GM18519 (cell line): Measurements from ENCODE around the gene ATP11B.

Source experiments
- ATAC-seq: cut with Tn5 transposase; IDR thresholded peaks from one replicate; pipeline ENCODE4 v1.9.1; 2021; ENCODE audit warnings: mild to moderate bottlenecking, moderate library complexity; ENCODE audit not compliant: unreplicated experiment, low FRiP score

The ATP11B gene

GRCh38 chr3:182905623-182906022 lies 112.3 kb downstream of the ATP11B start:
- peak; percentile 9 for ATAC-seq

- peak; percentile 45 for ATAC-seq
Observed at GRCh38 chr3:182906036-182906435, 112.7 kb downstream of the ATP11B start.

- no peak for ATAC-seq
Observed at GRCh38 chr3:182908471-182908870, 115.2 kb downstream of the ATP11B start.

GRCh38 chr3:182909318-182910040 lies 116.2 kb downstream of the ATP11B start:
- no peak for ATAC-seq

- ATAC-seq: no peak
Observed at GRCh38 chr3:182910936-182911781, 117.9 kb downstream of the ATP11B start.

- ATAC-seq: no peak
Observed at GRCh38 chr3:182911782-182912111, 118.4 kb downstream of the ATP11B start.

- ATAC-seq: no peak
Observed at GRCh38 chr3:182912474-182912873, 119.2 kb downstream of the ATP11B start.

- peak; percentile 57 for ATAC-seq
Observed at GRCh38 chr3:182913889-182914288, 120.6 kb downstream of the ATP11B start.

- peak; percentile 58 for ATAC-seq
Observed at GRCh38 chr3:182914341-182914740, 121.0 kb downstream of the ATP11B start.

- no peak for ATAC-seq
Observed at GRCh38 chr3:182917134-182917533, 123.8 kb downstream of the ATP11B start.

GRCh38 chr3:182919866-182920357 lies 126.6 kb downstream of the ATP11B start:
- no peak for ATAC-seq

- ATAC-seq: no peak
Observed at GRCh38 chr3:182920515-182921084, 127.3 kb downstream of the ATP11B start.

- no peak for ATAC-seq
Observed at GRCh38 chr3:182921665-182922355, 128.5 kb downstream of the ATP11B start.

GRCh38 chr3:182925330-182925943 lies 132.1 kb downstream of the ATP11B start:
- peak; percentile 95 for ATAC-seq

- ATAC-seq: peak; percentile 6
Observed at GRCh38 chr3:182925944-182926337, 132.6 kb downstream of the ATP11B start.

- no peak for ATAC-seq
Observed at GRCh38 chr3:182935803-182936202, 142.5 kb downstream of the ATP11B start.

- ATAC-seq: no peak
Observed at GRCh38 chr3:182936239-182936917, 143.1 kb downstream of the ATP11B start.

- no peak for ATAC-seq
Observed at GRCh38 chr3:182936918-182937285, 143.6 kb downstream of the ATP11B start.

GRCh38 chr3:182937293-182938051 lies 144.2 kb downstream of the ATP11B start:
- ATAC-seq: peak; percentile 80
